Ovary (tissue), 9 donors: ENCODE results near the gene SLC2A5. TPM values are rescaled to one million over a fixed set of nuclear protein-coding genes. Genes with fewer than 3 reads are reported as not detected.
A peak's percentile ranks its signal among the peaks of the same experiment; 100 is the strongest.

ENCODE experiments used
- DNase-seq, 5 donors: peaks; one replicate each; pipeline ENCODE4 v3.0.0-alpha.2; 2019 to 2020
- H3K27ac ChIP-seq, 2 donors: fragments of 200-600 bp; one replicate each; pipeline versions ENCODE4 v1.5.1 to v1.8.0; 2019 to 2022
- H3K27me3 ChIP-seq: fragments of 200-600 bp; one replicate; pipeline ENCODE4 v1.8.0; 2022
- H3K36me3 ChIP-seq: fragments of 200-600 bp; sonication (generic); one replicate; pipeline ENCODE4 v1.5.1; 2019
- H3K4me1 ChIP-seq: one replicate; pipeline ENCODE4 v1.8.1; 2013; ENCODE audit warnings: mild to moderate bottlenecking, moderate library complexity; ENCODE audit not compliant: insufficient read depth
- H3K4me3 ChIP-seq: fragments of 200-600 bp; sonication (generic); one replicate; pipeline ENCODE4 v1.5.1; 2017
- H3K9me3 ChIP-seq, 2 donors: fragments of 200-600 bp in 1 of 2; sonication (generic) in 1 of 2; one replicate each; pipeline versions ENCODE4 v1.5.1 to v1.8.1; 2013 to 2019; ENCODE audit warnings: mild to moderate bottlenecking in 1 of 2, moderate library complexity in 1 of 2
- CTCF ChIP-seq, 3 donors: fragments of 450-650 bp in 2 of 3; fragments of 200-600 bp in 1 of 3; IDR thresholded peaks; one replicate each; pipeline versions ENCODE4 v1.5.1 to v1.8.0; 2016 to 2022; ENCODE audit warnings: antibody characterized with exemption in 3 of 3, mild to moderate bottlenecking in 1 of 3
- EP300 ChIP-seq: sonication (generic); formaldehyde crosslinking; IDR thresholded peaks from one replicate; pipeline ENCODE4 v1.6.1; 2017; ENCODE audit warnings: antibody characterized with exemption
- POLR2A ChIP-seq: fragments of 450-650 bp; IDR thresholded peaks from one replicate; pipeline ENCODE4 v1.6.1; 2017; ENCODE audit warnings: antibody characterized with exemption, mild to moderate bottlenecking, moderate library complexity
- WGBS, 3 donors: extraction: QIAGEN DNeasy Blood & Tissue Kit in 1 of 3; methylation state at CpG; one replicate each; pipeline versions ENCODE4 v1.1.5 to v1.1.7; 2013 to 2017; 5-methylcytosine and 5-hydroxymethylcytosine counted together
- intact Hi-C, 4 donors: fragments of 100-400 bp; cut with DNase I; formaldehyde crosslinking; loops; one replicate each; pipeline versions ENCODE4 v1.11.0 to v1.15.1; 2022 to 2023
- polyA plus RNA-seq, 2 donors: library from polyadenylated mRNA; stranded (reverse); fragments of 200-250 nt in 1 of 2; fragments of 350-450 nt in 1 of 2; fragmentation: Illumina TruSeq in 1 of 2; extraction: RNeasy Lipid Tissue Mini Kit (QIAGEN cat#74804) in 1 of 2; gene quantifications; one replicate each; pipeline ENCODE4 v1.2.3, GENCODE V29; 2013 to 2014
- total RNA-seq, 7 donors: library from RNA; depleted of rRNA in 2 of 7; stranded (reverse); fragments of >200 nt in 2 of 7; fragmentation: NEBNext Ultra II Directional in 3 of 7; extraction: Animal tissue kit (Norgen Biotek cat#: 25700) in 3 of 7; gene quantifications; one replicate each; pipeline versions ENCODE4 v1.1.0 to v1.2.4, GENCODE V29; 2016 to 2023
- donor health status: DM: no; HTN: no; CAD: no; lungs with moderate emphysema.
- donor health status: DM: no; HTN: no; CAD: no.
- donor health status: Bipolar disorder and iron deficiency.
- donor health status: DM: yes; HTN: yes; CAD: no.
- donor health status: DM: no; HTN: no; CAD: no.
- donor health status: DM: yes; HTN: yes; CAD: no.

SLC2A5 gene
- total and polyA plus RNA-seq, 9 donors = 0.64 to 19.4 (median 5.6) TPM

DNA sequence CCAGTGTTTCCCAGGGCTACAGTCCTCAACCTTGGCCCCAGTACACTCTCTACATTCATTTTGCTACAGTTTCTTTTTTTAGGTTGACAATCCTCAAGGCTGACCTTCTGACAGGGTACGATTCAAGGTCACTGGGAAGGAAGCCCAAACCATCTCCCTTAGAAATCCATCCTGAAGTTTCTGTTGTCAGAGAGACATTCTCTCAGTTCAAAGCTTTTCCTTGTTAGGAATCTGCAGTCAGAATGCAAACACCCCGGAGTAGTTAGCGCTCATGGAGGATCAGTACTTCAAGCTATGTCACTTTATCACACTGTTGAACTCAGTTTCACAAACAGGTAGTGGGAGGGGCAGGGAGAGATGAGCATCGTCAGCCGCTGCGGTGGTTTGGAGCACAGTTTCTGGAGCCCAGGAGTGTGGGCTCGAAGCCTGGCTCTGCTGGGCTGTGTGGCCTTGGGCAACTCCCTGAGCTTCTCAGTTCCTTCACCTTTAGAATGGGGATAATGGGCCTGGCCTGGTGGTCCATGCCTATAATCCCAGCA is 4.2 kb downstream of the SLC2A5 start:
- WGBS, 3 donors = 6 to 20% (median 8%) methylated on average over 7 of the region's 7 CpGs
- DNase-seq = peak; percentile 51 to 76 (median 66)
- H3K4me3 ChIP-seq = no peak overlapping the region

GRCh38 chr1:9062846-9063245 is 6.6 kb downstream of the SLC2A5 start:
- H3K27ac ChIP-seq = no peak overlapping the region
- H3K9me3 ChIP-seq = no peaks in the 10 kb centered on the region
- H3K27me3 ChIP-seq = no peaks in the 10 kb centered on the region
- 47 to 59% (median 52%) methylated on average over 5 of the region's 5 CpGs for WGBS, 3 donors
- peaks cover 27% of the 10 kb centered on the region for H3K4me1 ChIP-seq
- no peaks in the 10 kb centered on the region for H3K36me3 ChIP-seq
- DNase-seq = no peak
- intact Hi-C loops = no loop called here
- H3K4me3 ChIP-seq = no peak overlapping the region
- no peak for TF ChIP-seq EP300
- TF ChIP-seq CTCF (IDR thresholded peaks at IDR 0.05) = no peak
- no peak for TF ChIP-seq POLR2A

More for the DNA sequence above, 4.2 kb downstream of the SLC2A5 start:
- TF ChIP-seq POLR2A (no peak), EP300 (no peak), CTCF (IDR thresholded peaks at IDR 0.05) (no peak)
- Histone ChIP-seq H3K27me3 (no peaks in the 10 kb centered on the region), H3K4me1 (peaks cover 33% of the 10 kb centered on the region), H3K9me3 (no peaks in the 10 kb centered on the region), H3K36me3 (no peaks in the 10 kb centered on the region), H3K27ac (peak overlapping the region; percentile 52 to 91)
- intact Hi-C loops = no loop called here

- DNase-seq = no peak
- H3K4me3 ChIP-seq = no peak overlapping the region
- H3K36me3 ChIP-seq = no peaks in the 10 kb centered on the region
- WGBS, 3 donors = 47 to 65% (median 47%) methylated on average over 7 of the region's 7 CpGs
- H3K4me1 ChIP-seq = peaks cover 22% of the 10 kb centered on the region
- TF ChIP-seq EP300 (no peak), CTCF (IDR thresholded peaks at IDR 0.05) (no peak), POLR2A (no peak)
- no peak overlapping the region for H3K27ac ChIP-seq
- intact Hi-C loops = no loop called here
- H3K27me3 ChIP-seq = no peaks in the 10 kb centered on the region
- no peaks in the 10 kb centered on the region for H3K9me3 ChIP-seq
These were observed 7.4 kb downstream of the SLC2A5 start for GRCh38 chr1:9062021-9062471.

DNA sequence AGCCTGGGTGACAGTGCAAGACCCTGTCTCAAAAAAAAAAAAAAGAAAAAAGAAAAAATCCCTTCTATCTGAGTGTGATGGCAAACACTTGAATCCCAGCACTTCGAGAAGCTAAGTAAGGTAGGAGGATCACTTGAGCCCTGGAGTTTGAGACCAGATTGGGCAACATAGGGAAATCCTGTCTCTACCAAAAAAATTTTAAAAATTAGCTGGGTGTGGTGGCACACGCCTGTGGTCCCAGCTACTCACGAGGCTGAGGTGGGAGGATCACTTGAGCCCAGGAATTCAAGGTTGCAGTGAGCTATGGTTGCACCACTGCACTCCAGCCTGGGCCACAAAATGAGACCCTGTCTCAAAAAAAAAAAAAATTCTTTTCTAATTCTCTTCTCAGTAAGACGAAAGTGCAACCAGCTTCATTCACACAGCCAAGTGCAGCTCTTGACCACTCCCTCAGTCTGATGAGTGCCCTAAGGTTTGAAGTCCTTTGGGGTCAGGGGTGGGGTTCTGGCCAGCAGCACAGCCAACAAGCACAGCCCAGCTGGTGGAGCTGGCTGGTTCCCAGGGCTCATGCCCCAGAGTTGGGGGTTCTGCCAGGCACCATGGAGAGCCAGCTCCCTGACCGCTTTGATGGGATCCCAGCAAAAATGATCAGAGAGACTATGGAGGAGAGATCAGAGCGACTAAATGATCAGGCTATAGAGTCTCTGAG is 8.0 kb downstream of the SLC2A5 start:
- Histone ChIP-seq H3K9me3 (no peaks in the 10 kb centered on the region), H3K4me1 (peaks cover 18% of the 10 kb centered on the region), H3K4me3 (no peak overlapping the region), H3K27me3 (no peaks in the 10 kb centered on the region), H3K27ac (no peak overlapping the region), H3K36me3 (no peaks in the 10 kb centered on the region)
- no peak for TF ChIP-seq EP300
- no peak for TF ChIP-seq CTCF (IDR thresholded peaks at IDR 0.05)
- no peak for TF ChIP-seq POLR2A
- WGBS, 3 donors = 71 to 79% (median 73%) methylated on average over 6 of the region's 6 CpGs
- peak in 1 of 5 donors; percentile 43 for DNase-seq
- intact Hi-C loops = no loop called here
